Activated CD8-positive, alpha-beta memory T cell treated with anti-CD3 and anti-CD28 coated beads for 24 hours (primary cell): ENCODE measurements around the gene DBP.

Source experiments
- DNase-seq: peaks from one replicate; pipeline ENCODE4 v3.0.0-alpha.2; 2020

DBP gene

DNA sequence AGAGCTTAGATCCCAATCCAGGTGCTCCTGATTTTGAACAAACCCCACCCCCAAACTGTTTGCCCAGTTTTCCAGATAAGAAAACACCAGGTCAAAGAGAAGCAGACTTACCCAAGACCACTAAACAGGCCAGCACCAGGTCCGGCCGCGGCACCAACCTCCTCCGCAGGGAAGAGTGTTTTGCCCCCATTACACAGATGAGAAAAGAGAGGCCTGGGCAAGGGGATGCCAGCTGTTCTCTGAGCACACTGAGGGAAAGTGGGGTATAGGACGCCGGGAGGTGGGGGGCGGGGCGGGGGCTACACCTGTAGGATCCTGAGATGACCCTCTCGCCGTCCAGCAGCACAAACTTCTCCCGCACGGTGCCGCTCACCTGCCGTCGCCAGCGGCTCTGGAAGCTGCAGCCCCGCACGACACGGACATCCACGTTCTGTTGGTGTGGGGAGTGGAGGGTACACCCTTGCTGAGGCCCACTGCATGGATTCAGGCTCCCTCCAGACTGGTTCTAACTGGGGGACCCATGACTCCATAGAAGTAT lies 27.5 kb downstream of the DBP start:
- DNase-seq = no peak

GRCh38 chr19:48608798-48609263 lies 28.3 kb downstream of the DBP start:
- peak; percentile 71 for DNase-seq

GRCh38 chr19:48607359-48607755 lies 29.8 kb downstream of the DBP start:
- DNase-seq = no peak

GRCh38 chr19:48606463-48607358 lies 30.5 kb downstream of the DBP start, which contains the start of gene SPACA4:
Gene SPACA4, plus strand, starts transcription at chr19:48606742. Its CDS starts 237 bp downstream, at chr19:48606979.
- DNase-seq = no peak

GRCh38 chr19:48603850-48604249 lies 33.3 kb downstream of the DBP start:
- DNase-seq = no peak

- DNase-seq = no peak
Observed at GRCh38 chr19:48603449-48603848, 33.7 kb downstream of the DBP start.

DNA sequence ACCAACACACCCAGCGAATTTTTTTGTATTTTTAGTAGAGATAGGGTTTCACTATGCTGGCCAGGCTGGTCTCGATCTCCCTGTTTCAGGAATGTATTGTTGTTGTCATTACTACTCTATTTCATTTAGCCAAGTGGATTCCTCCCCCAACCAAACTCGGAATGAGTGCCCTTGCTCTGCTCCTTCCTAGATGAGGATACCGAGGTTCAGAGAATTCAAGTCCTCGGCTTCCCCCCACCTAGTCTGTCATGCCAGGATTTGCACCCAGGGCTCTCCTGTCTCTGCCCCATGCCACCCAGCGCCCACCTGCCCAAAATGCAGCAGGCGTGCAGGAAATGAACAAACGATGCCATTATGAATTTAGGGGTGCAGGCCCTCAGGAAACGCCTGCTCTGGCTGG lies 34.2 kb downstream of the DBP start:
- DNase-seq = no peak

GRCh38 chr19:48600679-48601417 lies 36.3 kb downstream of the DBP start:
- no peak for DNase-seq

- no peak for DNase-seq
Observed at GRCh38 chr19:48598996-48599700, 38.0 kb downstream of the DBP start.

GRCh38 chr19:48596679-48597465 lies 40.3 kb downstream of the DBP start:
- DNase-seq = peak; percentile 67

- DNase-seq = no peak
Observed at GRCh38 chr19:48596237-48596636, 40.9 kb downstream of the DBP start.

- no peak for DNase-seq
Observed at GRCh38 chr19:48595833-48596232, 41.3 kb downstream of the DBP start.

GRCh38 chr19:48595171-48595570 lies 42.0 kb downstream of the DBP start:
- no peak for DNase-seq

- no peak for DNase-seq
Observed at GRCh38 chr19:48591021-48591420, 46.2 kb downstream of the DBP start.

DNA sequence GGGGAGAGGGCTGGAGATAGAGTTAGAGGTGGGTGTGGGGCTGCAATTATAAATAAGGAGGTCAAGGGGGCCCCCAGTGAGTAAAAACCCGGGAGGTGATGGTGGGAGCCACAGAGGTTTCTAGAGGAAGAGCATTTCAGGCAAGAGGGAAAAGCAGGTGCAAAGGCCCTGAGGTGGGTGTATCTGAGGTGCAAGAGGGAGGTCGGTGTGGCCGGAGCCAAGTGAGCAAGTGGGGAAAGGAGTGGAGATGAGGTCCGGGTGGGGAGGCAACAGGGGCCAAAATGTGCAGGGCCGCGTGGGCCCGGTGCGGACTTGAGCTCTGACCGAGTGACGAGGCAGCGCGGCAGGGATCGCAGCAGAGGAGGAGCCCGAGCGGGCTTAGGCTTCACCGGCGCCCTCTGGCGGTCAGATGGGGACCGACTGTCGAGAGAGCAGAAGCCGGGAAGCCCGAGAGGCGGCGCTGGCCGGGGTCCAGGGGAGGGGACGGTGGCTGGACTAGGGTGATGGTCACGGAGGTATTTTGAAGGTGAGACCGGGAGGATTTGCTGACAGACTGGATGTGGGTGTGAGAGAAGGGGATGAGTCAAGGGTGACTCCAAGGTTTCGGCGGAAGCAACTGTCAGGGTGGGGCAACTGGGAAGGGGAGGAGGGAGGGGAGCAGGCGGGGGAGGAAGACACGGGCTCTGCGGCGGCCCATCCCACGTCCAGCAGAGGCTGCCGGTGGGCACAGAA lies 48.3 kb downstream of the DBP start:
- peak; percentile 95 for DNase-seq

DNA sequence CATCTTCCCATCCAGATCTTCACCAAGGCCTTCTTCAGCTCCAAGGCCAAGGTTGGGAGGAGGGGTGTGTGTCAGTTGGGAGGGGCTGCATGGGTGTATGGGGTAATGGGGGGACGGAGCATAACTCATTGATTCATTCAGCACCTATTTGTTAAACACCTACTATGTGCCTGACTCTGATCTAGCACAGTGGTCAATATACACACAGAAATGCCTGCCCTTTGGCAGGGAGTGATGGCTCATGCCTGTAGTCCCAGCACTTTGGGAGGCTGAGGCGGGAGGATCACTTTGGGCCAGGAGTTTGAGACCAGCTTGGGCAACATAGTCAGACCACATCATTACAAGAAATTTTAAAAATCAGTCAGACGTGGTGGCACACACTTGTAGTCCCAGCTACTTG lies 49.8 kb downstream of the DBP start:
- no peak for DNase-seq

- DNase-seq = no peak
Observed at GRCh38 chr19:48582168-48582567, 55.0 kb downstream of the DBP start.
